Measurements from ENCODE around the gene RPL3. TPM values are rescaled to one million over a fixed set of nuclear protein-coding genes. Genes with fewer than 3 reads are reported as not detected.

RPL3 gene
- total and polyA plus RNA-seq, 2 donors (not counting 1 experiment from before 2014, with no cell fraction given) = 2,665 to 5,418 TPM

GRCh38 chr22:39363751-39364515 is 44.5 kb upstream of the RPL3 start:
- ChIA-PET POLR2A (no interaction called here), CTCF (interaction anchor here (1.0 kb wide), 1 partner anchor 20 kb away, joined by 3 read pairs; no protein-coding TSS in a partner anchor)
- Histone ChIP-seq H3K9me3 (ENCODE audit: control extremely low read depth in 1 of 3, control insufficient read depth in 2 of 3, insufficient read depth in 1 of 3, low read length in 2 of 3) (no peaks in the 10 kb centered on the region), H3K4me1 (ENCODE audit: control insufficient read depth in 2 of 2, insufficient read depth in 2 of 2, low read length in 2 of 2) (peaks cover 16 to 23% of the 10 kb centered on the region in 2 donors), H3K79me2 (ENCODE audit: control insufficient read depth, insufficient read depth, low read length) (no peaks in the 10 kb centered on the region), H3K4me2 (replicated peaks; ENCODE audit: low read depth, low read length, poor library complexity, severe bottlenecking) (no peak overlapping the region), H3K4me3 (ENCODE audit: control extremely low read depth in 1 of 5, extremely low read depth in 1 of 5, insufficient read depth in 1 of 5, low read depth in 2 of 5, low read length in 4 of 5) (no peak overlapping the region), H4K20me1 (ENCODE audit: control insufficient read depth, insufficient read depth, low read length, poor library complexity, severe bottlenecking) (no peaks in the 10 kb centered on the region), H3K27me3 (replicated peaks in 1 of 4; ENCODE audit: control extremely low read depth in 1 of 4, control insufficient read depth in 3 of 4, insufficient read depth in 4 of 4, low read length in 3 of 4) (no peaks in the 10 kb centered on the region), H3K36me3 (replicated peaks in 1 of 2; ENCODE audit: control extremely low read depth in 1 of 2, control insufficient read depth in 1 of 2, extremely low read depth in 1 of 2, insufficient read depth in 2 of 2, low read length in 1 of 2) (no peaks in the 10 kb centered on the region), H2AFZ (ENCODE audit: insufficient read depth, low read depth, low read length, poor library complexity, severe bottlenecking) (no peak overlapping the region), H3K27ac (ENCODE audit: low read length in 2 of 2) (no peak overlapping the region), H3K9ac (ENCODE audit: low read length) (no peak overlapping the region)
- TF ChIP-seq, protein P1, sequence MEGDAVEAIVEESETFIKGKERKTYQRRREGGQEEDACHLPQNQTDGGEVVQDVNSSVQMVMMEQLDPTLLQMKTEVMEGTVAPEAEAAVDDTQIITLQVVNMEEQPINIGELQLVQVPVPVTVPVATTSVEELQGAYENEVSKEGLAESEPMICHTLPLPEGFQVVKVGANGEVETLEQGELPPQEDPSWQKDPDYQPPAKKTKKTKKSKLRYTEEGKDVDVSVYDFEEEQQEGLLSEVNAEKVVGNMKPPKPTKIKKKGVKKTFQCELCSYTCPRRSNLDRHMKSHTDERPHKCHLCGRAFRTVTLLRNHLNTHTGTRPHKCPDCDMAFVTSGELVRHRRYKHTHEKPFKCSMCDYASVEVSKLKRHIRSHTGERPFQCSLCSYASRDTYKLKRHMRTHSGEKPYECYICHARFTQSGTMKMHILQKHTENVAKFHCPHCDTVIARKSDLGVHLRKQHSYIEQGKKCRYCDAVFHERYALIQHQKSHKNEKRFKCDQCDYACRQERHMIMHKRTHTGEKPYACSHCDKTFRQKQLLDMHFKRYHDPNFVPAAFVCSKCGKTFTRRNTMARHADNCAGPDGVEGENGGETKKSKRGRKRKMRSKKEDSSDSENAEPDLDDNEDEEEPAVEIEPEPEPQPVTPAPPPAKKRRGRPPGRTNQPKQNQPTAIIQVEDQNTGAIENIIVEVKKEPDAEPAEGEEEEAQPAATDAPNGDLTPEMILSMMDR (IDR thresholded peaks at IDR 0.05) = no peak
- TF ChIP-seq EZH2 (IDR thresholded peaks at IDR 0.05; ENCODE audit: borderline replicate concordance, insufficient read depth, low read depth, low read length, poor library complexity, severe bottlenecking) = no peak
- Mint-ChIP-seq H3K4me3 (no peak overlapping the region), H3K27ac (no peak overlapping the region), H3K27me3 (no peaks in the 10 kb centered on the region), H3K9me3 (ENCODE audit: insufficient read depth) (no peaks in the 10 kb centered on the region), H3K4me1 (peaks cover 44% of the 10 kb centered on the region)
- 73% methylated on average over 19 of the region's 19 CpGs for WGBS (ENCODE audit: insufficient coverage)
- no peak for ATAC-seq (ENCODE audit: low read depth)
- no peak for DNase-seq
- intact Hi-C loops (cut with micrococcal nuclease) = no loop called here

DNA sequence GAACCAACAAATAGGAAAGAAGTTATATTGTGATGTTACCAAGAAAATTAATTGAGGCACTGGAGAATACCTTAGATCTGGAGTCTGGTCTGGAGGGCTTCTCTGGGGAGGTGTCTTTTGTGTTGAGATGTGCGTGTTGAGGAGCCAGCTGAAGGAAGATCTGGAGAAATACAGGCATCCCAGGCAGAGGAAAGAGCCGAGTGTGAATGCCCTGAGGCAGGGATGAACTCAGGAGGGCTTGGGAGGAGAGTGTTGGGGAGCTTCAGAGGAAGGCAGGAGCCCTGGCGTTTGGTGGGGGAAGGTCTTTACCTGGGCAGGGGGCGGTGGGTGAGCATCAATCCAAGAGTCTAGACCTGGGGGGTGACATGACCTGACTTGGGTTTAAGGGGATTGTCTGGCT is 43.5 kb upstream of the RPL3 start:
- CTCF ChIA-PET = interaction anchor here (0.6 to 0.7 kb wide), 2 partner anchors 9 to 19 kb away, joined by 3 read pairs; no protein-coding TSS in a partner anchor
- no peak overlapping the region for H3K27ac Mint-ChIP-seq

More for the DNA sequence above, 43.5 kb upstream of the RPL3 start:
- no peak for ATAC-seq (ENCODE audit: low read depth)
- POLR2A ChIA-PET = no interaction called here
- no peaks in the 10 kb centered on the region for H3K9me3 ChIP-seq (ENCODE audit: control extremely low read depth in 1 of 3, control insufficient read depth in 2 of 3, insufficient read depth in 1 of 3, low read length in 2 of 3)
- no peaks in the 10 kb centered on the region for H3K79me2 ChIP-seq (ENCODE audit: control insufficient read depth, insufficient read depth, low read length)
- H4K20me1 ChIP-seq (ENCODE audit: control insufficient read depth, insufficient read depth, low read length, poor library complexity, severe bottlenecking) = no peaks in the 10 kb centered on the region
- no peaks in the 10 kb centered on the region for H3K27me3 ChIP-seq (replicated peaks in 1 of 4; ENCODE audit: control extremely low read depth in 1 of 4, control insufficient read depth in 3 of 4, insufficient read depth in 4 of 4, low read length in 3 of 4)
- H3K4me2 ChIP-seq (replicated peaks; ENCODE audit: low read depth, low read length, poor library complexity, severe bottlenecking) = no peak overlapping the region
- peaks cover 34% of the 10 kb centered on the region for H3K4me1 Mint-ChIP-seq
- WGBS (ENCODE audit: insufficient coverage) = 96% methylated on average over 4 of the region's 4 CpGs
- peaks cover 6 to 13% of the 10 kb centered on the region in 2 donors for H3K4me1 ChIP-seq (ENCODE audit: control insufficient read depth in 2 of 2, insufficient read depth in 2 of 2, low read length in 2 of 2)
- intact Hi-C loops (cut with micrococcal nuclease) = no loop called here
- H3K4me3 ChIP-seq (ENCODE audit: control extremely low read depth in 1 of 5, extremely low read depth in 1 of 5, insufficient read depth in 1 of 5, low read depth in 2 of 5, low read length in 4 of 5) = no peak overlapping the region
- H3K27ac ChIP-seq (ENCODE audit: low read length in 2 of 2) = no peak overlapping the region
- TF ChIP-seq, protein P1 (IDR thresholded peaks at IDR 0.05) = no peak
- no peak for TF ChIP-seq EZH2 (IDR thresholded peaks at IDR 0.05; ENCODE audit: borderline replicate concordance, insufficient read depth, low read depth, low read length, poor library complexity, severe bottlenecking)
- no peak overlapping the region for H3K4me3 Mint-ChIP-seq
- H3K9ac ChIP-seq (ENCODE audit: low read length) = no peak overlapping the region
- H3K27me3 Mint-ChIP-seq = no peaks in the 10 kb centered on the region
- no peak for DNase-seq
- H2AFZ ChIP-seq (ENCODE audit: insufficient read depth, low read depth, low read length, poor library complexity, severe bottlenecking) = no peak overlapping the region
- H3K9me3 Mint-ChIP-seq (ENCODE audit: insufficient read depth) = no peaks in the 10 kb centered on the region
- no peaks in the 10 kb centered on the region for H3K36me3 ChIP-seq (replicated peaks in 1 of 2; ENCODE audit: control extremely low read depth in 1 of 2, control insufficient read depth in 1 of 2, extremely low read depth in 1 of 2, insufficient read depth in 2 of 2, low read length in 1 of 2)

All from B cell (primary cell).